ENCODE results near the gene RASSF6.
"Not testable (repeated sequence)": the region's sequence is repeated elsewhere in the genome, so short reads cannot be mapped to it uniquely, and the experiment has no call there.

RASSF6 gene

GRCh38 chr4:73576381-73576780 lies 43.9 kb downstream of the RASSF6 start:
- TF ChIP-seq CTCF (conservative IDR thresholded peaks at IDR 0.05; ENCODE audit: low read depth, low read length) = no peak
- DNase-seq (ENCODE audit: low read depth) = peak; percentile 66
- H3K4me3 ChIP-seq (ENCODE audit: low read depth, low read length) = no peak overlapping the region

- no peak for TF ChIP-seq CTCF (conservative IDR thresholded peaks at IDR 0.05; ENCODE audit: low read depth, low read length)
- no peak overlapping the region for H3K4me3 ChIP-seq (ENCODE audit: low read depth, low read length)
- no peak for DNase-seq (ENCODE audit: low read depth)
These were observed 44.6 kb downstream of the RASSF6 start for GRCh38 chr4:73575660-73576059.

DNA sequence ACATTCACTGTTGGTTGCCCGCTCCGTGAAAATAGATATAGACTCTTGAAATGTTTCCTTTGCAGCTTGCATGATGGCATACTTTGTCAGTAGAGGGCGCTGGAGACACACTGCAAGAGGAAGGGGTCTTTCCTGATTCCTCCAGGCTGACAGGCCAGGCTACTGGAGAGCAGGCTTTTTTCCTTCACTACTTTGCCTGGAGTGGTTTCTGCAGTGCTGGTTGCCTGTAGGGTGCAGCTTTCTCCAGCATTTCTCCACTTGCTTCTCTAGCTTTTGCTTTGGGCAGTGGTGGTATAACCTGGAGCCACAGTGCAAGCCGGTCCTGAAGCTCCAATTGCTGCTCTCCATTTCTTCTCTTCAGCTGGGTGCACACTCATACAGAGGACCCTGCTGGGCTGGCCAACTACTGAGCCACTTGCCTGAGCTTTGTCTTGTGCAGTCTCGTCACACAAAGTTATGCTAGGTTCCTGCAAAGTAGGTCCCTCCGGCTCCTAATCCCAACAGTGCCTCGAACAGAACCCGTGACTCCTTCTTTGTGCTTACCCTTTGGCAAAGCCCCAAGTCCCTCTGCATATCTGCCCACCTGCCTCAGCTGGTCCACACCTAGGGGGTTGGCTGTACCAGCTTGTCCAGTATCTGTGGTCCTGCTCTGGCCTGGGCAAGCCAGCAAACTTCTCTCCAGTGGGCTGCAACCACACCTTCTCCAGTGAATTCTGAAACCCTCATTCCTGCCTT lies 46.3 kb downstream of the RASSF6 start:
- peak; percentile 96 for DNase-seq (ENCODE audit: low read depth)
- no peak overlapping the region for H3K4me3 ChIP-seq (ENCODE audit: low read depth, low read length)
- TF ChIP-seq CTCF (conservative IDR thresholded peaks at IDR 0.05; ENCODE audit: low read depth, low read length) = peak; percentile 99

- not testable (repeated sequence) for DNase-seq (ENCODE audit: low read depth); H3K4me3 ChIP-seq (ENCODE audit: low read depth, low read length)
These were observed 69.4 kb downstream of the RASSF6 start for GRCh38 chr4:73550865-73551264.

DNA sequence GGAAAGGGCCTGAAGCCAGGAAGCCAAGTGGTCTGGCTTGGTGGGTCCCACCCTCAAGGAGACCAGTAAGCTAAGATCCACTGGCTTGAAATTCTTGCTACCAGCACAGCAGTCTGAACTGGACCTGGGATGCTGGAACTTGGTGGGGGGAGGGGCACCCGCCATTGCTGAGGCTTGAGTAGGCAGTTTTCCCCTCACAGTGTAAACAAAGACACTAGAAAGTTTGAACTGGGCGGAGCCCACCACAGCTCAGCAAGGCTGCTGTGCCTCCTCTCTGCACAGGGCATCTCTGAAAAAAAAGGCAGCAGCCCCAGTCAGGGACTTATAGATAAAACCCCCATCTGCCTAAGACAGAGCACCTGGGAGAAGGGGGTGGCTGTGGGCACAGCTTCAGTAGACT lies 75.6 kb downstream of the RASSF6 start:
- TF ChIP-seq CTCF (conservative IDR thresholded peaks at IDR 0.05; ENCODE audit: low read depth, low read length) = no peak
- no peak overlapping the region for H3K4me3 ChIP-seq (ENCODE audit: low read depth, low read length)
- no peak for DNase-seq (ENCODE audit: low read depth)

DNA sequence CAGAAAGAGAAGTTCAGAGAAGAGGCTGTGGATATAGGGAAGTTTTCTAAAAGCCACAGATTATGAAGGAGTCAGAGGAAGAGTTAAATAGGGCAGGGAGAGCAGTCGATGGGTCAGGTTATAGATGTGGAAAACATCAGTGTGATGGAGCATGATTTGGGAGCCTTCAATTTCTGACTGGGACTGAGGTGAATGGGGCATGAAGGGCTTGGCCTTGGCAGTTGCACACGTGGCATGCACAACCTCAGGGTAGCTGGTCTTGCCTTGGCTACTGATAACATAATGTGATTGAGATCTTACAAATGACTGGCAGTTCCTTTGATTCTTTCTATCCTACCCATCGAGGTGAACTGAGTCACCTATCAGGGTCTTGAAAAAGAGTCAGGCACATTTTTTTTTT lies 79.0 kb downstream of the RASSF6 start:
- DNase-seq (ENCODE audit: low read depth) = no peak
- no peak for TF ChIP-seq CTCF (conservative IDR thresholded peaks at IDR 0.05; ENCODE audit: low read depth, low read length)
- no peak overlapping the region for H3K4me3 ChIP-seq (ENCODE audit: low read depth, low read length)

- no peak for TF ChIP-seq CTCF (conservative IDR thresholded peaks at IDR 0.05; ENCODE audit: low read depth, low read length)
- no peak for DNase-seq (ENCODE audit: low read depth)
- no peak overlapping the region for H3K4me3 ChIP-seq (ENCODE audit: low read depth, low read length)
These were observed 79.4 kb downstream of the RASSF6 start for GRCh38 chr4:73540826-73541225.
